Transverse colon (tissue), 4 donors: Measurements from ENCODE around the gene SMIM10. TPM values are rescaled to one million over a fixed set of nuclear protein-coding genes. Genes with fewer than 3 reads are reported as not detected.

Experiments used
- DNase-seq: peaks from one replicate; pipeline ENCODE4 v3.0.0-alpha.2; 2019
- H3K27ac ChIP-seq, 4 donors: fragments of 200-600 bp; sonication (generic); 2 replicates each; pipeline ENCODE4 v1.5.1; 2016 to 2018; ENCODE audit warnings: inconsistent platforms in 4 of 4
- H3K27me3 ChIP-seq: fragments of 200-600 bp; sonication (generic); 2 replicates; pipeline ENCODE4 v1.5.1; 2017; ENCODE audit warnings: inconsistent platforms
- H3K36me3 ChIP-seq, 4 donors: fragments of 200-600 bp; sonication (generic); 2 replicates each; pipeline ENCODE4 v1.5.1; 2017 to 2019; ENCODE audit warnings: inconsistent platforms in 4 of 4
- H3K4me1 ChIP-seq, 4 donors: fragments of 200-600 bp; sonication (generic); 2 replicates each; pipeline ENCODE4 v1.5.1; 2017 to 2020; ENCODE audit warnings: inconsistent platforms in 4 of 4
- H3K4me3 ChIP-seq, 4 donors: fragments of 200-600 bp; sonication (generic); 1 replicate in 1 of 4; 2 replicates in 3 of 4; pipeline versions ENCODE4 v1.5.1 to v1.6.1; 2017 to 2019; ENCODE audit warnings: inconsistent platforms in 4 of 4
- H3K9me3 ChIP-seq, 2 donors: fragments of 200-600 bp; sonication (generic); 2 replicates each; pipeline ENCODE4 v1.5.1; 2017 to 2019; ENCODE audit warnings: inconsistent platforms in 2 of 2
- EP300 ChIP-seq: sonication (generic); formaldehyde crosslinking; IDR thresholded peaks from one replicate; pipeline ENCODE4 v1.6.1; 2017; ENCODE audit warnings: antibody characterized with exemption, low read depth
- POLR2A ChIP-seq: fragments of 450-650 bp; IDR thresholded peaks from one replicate; pipeline ENCODE4 v1.6.1; 2016; ENCODE audit warnings: antibody characterized with exemption, mild to moderate bottlenecking, moderate library complexity
- POLR2AphosphoS5 ChIP-seq, 3 donors: sonication (generic); formaldehyde crosslinking; IDR thresholded peaks; one replicate each; pipeline ENCODE4 v1.6.1; 2016; ENCODE audit warnings: antibody characterized with exemption in 3 of 3
- WGBS, 2 donors: methylation state at CpG; one replicate each; pipeline ENCODE4 v1.1.5; 2018; ENCODE audit warnings: low coverage in 1 of 2; 5-methylcytosine and 5-hydroxymethylcytosine counted together
- in situ Hi-C, 4 donors: fragments of 200-750 bp; cut with MboI; loops; one replicate each; pipeline versions ENCODE4 v1.15.0 to v1.15.1; 2017; ENCODE audit warnings: low sequenced_read_pairs in 3 of 4, low pct_ligation_motif_present in 1 of 4, low pct_unique_long_range_greater_than_20kb in 1 of 4
- intact Hi-C: fragments of 100-400 bp; cut with DNase I; formaldehyde crosslinking; loops from one replicate; pipeline ENCODE4 v1.15.1; 2023; ENCODE audit warnings: low total_unique reads
- total RNA-seq, 4 donors: library from RNA; depleted of rRNA; stranded (reverse); fragments of >200 nt; gene quantifications; one replicate each; pipeline ENCODE4 v1.1.0, GENCODE V29; 2016
- TF ChIP-seq, protein P1 (sequence below), 5 experiments: fragments of 200-600 bp in 3 of 5; fragments of 450-650 bp in 2 of 5; sonication (generic) in 3 of 5; IDR thresholded peaks; 1 replicate in 2 of 5; 2 replicates in 3 of 5; pipeline ENCODE4 v1.5.1; 2016 to 2017; ENCODE audit warnings: antibody characterized with exemption in 5 of 5, inconsistent platforms in 3 of 5, mild to moderate bottlenecking in 2 of 5, moderate library complexity in 1 of 5

SMIM10 gene
- total RNA-seq, 4 donors from 2014 or later: 1.8 to 1.9 TPM; not detected in 2

DNA sequence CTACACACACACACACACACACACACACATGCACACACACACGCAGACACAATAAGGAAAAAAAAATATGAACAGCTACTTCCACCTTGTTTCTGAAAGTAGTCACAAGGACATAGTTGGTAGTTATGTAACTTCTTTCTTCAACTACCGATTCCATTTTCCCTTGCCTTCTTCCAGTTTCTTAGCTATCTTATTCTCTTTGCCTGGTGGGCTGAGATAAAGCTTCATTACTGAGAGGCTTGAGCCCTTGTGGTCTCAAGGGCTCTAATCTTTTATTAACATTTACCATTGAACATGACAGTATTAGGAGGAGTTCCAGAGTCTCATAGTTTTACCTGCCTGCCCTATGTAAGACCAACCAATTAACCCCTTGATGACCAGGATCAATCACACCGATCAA is 8.9 kb upstream of the SMIM10 start:
- 75% methylated on average over 1 to 3 of the region's 3 CpGs for WGBS, 2 donors
- Histone ChIP-seq H3K4me1 (no peaks in the 10 kb centered on the region), H3K36me3 (no peaks in the 10 kb centered on the region), H3K27me3 (no peaks in the 10 kb centered on the region), H3K9me3 (no peaks in the 10 kb centered on the region), H3K4me3 (no peak overlapping the region), H3K27ac (no peak overlapping the region)
- intact Hi-C loops: no loop called here
- in situ Hi-C loops: no loop called here
- DNase-seq: no peak
- TF ChIP-seq POLR2A (no peak), POLR2AphosphoS5 (IDR thresholded peaks at IDR 0.05) (no peak), EP300 (no peak)
- TF ChIP-seq, protein P1, sequence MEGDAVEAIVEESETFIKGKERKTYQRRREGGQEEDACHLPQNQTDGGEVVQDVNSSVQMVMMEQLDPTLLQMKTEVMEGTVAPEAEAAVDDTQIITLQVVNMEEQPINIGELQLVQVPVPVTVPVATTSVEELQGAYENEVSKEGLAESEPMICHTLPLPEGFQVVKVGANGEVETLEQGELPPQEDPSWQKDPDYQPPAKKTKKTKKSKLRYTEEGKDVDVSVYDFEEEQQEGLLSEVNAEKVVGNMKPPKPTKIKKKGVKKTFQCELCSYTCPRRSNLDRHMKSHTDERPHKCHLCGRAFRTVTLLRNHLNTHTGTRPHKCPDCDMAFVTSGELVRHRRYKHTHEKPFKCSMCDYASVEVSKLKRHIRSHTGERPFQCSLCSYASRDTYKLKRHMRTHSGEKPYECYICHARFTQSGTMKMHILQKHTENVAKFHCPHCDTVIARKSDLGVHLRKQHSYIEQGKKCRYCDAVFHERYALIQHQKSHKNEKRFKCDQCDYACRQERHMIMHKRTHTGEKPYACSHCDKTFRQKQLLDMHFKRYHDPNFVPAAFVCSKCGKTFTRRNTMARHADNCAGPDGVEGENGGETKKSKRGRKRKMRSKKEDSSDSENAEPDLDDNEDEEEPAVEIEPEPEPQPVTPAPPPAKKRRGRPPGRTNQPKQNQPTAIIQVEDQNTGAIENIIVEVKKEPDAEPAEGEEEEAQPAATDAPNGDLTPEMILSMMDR (IDR thresholded peaks at IDR 0.05): no peak

DNA sequence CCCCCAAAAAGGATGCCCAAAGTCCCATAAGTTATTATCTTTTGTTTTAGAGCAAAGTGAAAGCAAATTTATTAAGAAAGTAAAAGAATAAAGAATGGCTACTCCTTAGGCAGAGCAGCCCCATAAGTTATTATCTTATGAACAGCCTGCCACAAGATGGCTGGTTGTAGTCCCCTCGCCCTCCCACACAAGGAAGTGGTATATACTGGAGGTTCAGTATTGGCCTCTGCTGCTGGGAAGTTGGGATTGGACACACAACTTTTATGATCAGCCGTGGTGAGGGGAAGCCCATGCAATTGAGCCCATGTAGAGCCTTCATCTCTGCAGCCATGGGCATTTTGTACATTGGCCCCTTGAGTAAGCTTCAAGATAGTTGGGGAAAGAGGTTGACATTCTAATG is 8.0 kb upstream of the SMIM10 start:
- H3K27me3 ChIP-seq: no peaks in the 10 kb centered on the region
- no peaks in the 10 kb centered on the region for H3K9me3 ChIP-seq
- TF ChIP-seq EP300 (no peak), POLR2AphosphoS5 (IDR thresholded peaks at IDR 0.05) (no peak), POLR2A (no peak)
- TF ChIP-seq, protein P1 (IDR thresholded peaks at IDR 0.05): no peak
- in situ Hi-C loops (no loop called here), intact Hi-C loops (no loop called here)
- H3K4me3 ChIP-seq: no peak overlapping the region
- H3K27ac ChIP-seq: no peak overlapping the region
- no peak for DNase-seq
- H3K4me1 ChIP-seq: no peaks in the 10 kb centered on the region
- 69% methylated on average over 2 of the region's 2 CpGs; no CpG with 5 or more reads in 1 of the 2 donors for WGBS, 2 donors
- H3K36me3 ChIP-seq: no peaks in the 10 kb centered on the region

DNA sequence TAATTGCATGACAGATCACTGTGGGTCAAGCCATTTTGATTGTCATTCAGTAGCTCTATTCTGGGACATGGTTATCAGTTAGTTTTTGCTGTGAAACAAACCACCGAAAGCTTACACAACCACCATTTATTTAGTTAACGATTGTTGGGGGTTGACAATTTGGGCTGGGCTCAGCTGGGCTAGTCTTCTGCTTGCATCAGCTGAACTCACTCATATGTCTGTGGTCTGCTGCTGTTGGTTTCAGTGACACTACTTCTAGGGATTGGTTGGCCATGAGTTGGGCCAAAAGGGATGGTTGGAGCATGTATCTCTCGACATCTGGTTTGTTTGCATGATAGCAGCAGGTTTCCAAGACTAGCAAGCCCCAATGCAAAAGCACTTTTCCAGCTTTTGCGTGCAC is 5.3 kb upstream of the SMIM10 start:
- no peak for DNase-seq
- no peak overlapping the region for H3K27ac ChIP-seq
- H3K27me3 ChIP-seq: no peaks in the 10 kb centered on the region
- TF ChIP-seq POLR2A (no peak), POLR2AphosphoS5 (IDR thresholded peaks at IDR 0.05) (no peak), EP300 (no peak)
- TF ChIP-seq, protein P1 (IDR thresholded peaks at IDR 0.05): no peak
- H3K9me3 ChIP-seq: no peaks in the 10 kb centered on the region
- in situ Hi-C loops (no loop called here), intact Hi-C loops (no loop called here)
- H3K4me3 ChIP-seq: no peak overlapping the region
- no peaks in the 10 kb centered on the region for H3K36me3 ChIP-seq
- peaks cover 0 to under 1% (median 0%) of the 10 kb centered on the region in 4 donors for H3K4me1 ChIP-seq
- WGBS, 2 donors: 80% methylated on average over 4 of the region's 4 CpGs; no CpG with 5 or more reads in 1 of the 2 donors

DNA sequence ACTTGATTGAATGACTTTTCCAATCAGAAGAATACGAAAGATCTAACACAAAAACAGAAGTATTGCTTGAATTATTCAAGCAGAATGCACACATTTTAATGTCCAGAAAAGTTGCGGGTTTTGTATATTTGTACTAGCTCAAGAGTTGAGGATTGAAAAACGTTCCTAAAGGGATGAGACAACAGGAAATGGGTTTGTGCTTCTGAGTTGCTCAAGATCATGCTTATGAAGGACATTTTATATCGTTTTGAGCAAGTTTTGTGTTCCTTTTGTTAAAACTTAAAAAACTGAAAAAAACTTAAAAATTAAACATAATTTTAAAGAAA is 353 bp upstream of the SMIM10 start:
- no peaks in the 10 kb centered on the region for H3K9me3 ChIP-seq
- no peaks in the 10 kb centered on the region for H3K36me3 ChIP-seq
- DNase-seq: no peak
- peaks cover 8% of the 10 kb centered on the region for H3K27me3 ChIP-seq
- intact Hi-C loops: no loop called here
- H3K27ac ChIP-seq: peak overlapping the region in 2 of 4 donors; percentile 35 to 62
- in situ Hi-C loops: no loop called here
- TF ChIP-seq POLR2A (no peak), EP300 (no peak), POLR2AphosphoS5 (IDR thresholded peaks at IDR 0.05) (no peak)
- TF ChIP-seq, protein P1 (IDR thresholded peaks at IDR 0.05): no peak
- H3K4me1 ChIP-seq: peaks cover 0 to 3% (median 0%) of the 10 kb centered on the region in 4 donors
- WGBS, 2 donors: 40 to 51% methylated on average over 1 to 4 of the region's 4 CpGs
- H3K4me3 ChIP-seq: peak overlapping the region in 2 of 4 donors; percentile 34 to 47
